ENCODE results near the gene NOS3. TPM values are rescaled to one million over a fixed set of nuclear protein-coding genes. Genes with fewer than 3 reads are reported as not detected.

NOS3 gene
- total RNA-seq, 2 donors from 2014 or later = 4.0 to 4.2 TPM

DNA sequence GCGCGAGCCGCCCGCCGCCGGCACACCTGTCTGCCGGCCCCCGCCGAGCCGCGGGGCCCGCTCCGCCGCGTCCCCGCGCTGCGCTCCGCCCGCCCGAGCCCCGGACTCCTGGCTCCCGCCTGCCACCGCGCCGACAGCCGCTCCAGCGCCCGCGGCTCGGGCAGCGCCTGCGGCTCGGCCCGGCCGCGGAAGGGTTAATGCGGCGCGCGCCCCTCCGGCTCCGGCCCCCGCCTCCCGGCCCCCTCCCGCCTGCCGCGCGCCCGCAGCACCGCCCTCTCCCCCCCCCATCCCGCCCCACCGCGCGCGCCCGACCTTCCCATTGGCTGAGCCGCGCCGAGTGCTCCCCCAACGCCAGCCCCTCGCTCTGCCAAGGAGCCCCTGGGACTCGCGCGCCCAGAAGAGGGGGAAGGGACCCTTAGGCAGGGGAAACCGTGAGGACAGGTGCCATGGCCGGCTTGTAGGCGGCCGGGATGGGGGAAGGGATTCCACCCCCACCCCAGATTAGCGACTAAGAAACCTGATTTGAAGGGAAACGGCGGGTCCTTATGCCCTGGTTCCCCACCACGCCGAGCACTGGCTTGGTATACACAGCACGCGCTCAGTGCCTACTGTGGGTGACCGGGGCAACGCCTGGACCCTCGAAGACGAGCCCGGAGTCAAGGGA is 12.6 kb upstream of the NOS3 start, which contains the start of gene KCNH2:
TSS of gene KCNH2 (minus strand) at position 196 of the 664 bp plus-strand sequence. CDS start 408 bp downstream, outside the sequence.
- Histone ChIP-seq H3K4me3 (peak within 1 kb of the TSS; percentile 19), H3K27me3 (peaks cover 21% of the 10 kb centered on the region), H3K27ac (no peak within 1 kb of the TSS), H3K9me3 (no peaks in the 10 kb centered on the region), H3K9ac (ENCODE audit: low read depth in 2 of 2, low read length in 2 of 2) (peak within 1 kb of the TSS in 1 of 2 donors; percentile 60), H3K4me1 (no peaks in the 10 kb centered on the region), H3K36me3 (no peaks in the 10 kb centered on the region)
- intact Hi-C loops (cut with DNase I) = no loop called here
- DNase-seq = no peak
- TF ChIP-seq, protein P1, sequence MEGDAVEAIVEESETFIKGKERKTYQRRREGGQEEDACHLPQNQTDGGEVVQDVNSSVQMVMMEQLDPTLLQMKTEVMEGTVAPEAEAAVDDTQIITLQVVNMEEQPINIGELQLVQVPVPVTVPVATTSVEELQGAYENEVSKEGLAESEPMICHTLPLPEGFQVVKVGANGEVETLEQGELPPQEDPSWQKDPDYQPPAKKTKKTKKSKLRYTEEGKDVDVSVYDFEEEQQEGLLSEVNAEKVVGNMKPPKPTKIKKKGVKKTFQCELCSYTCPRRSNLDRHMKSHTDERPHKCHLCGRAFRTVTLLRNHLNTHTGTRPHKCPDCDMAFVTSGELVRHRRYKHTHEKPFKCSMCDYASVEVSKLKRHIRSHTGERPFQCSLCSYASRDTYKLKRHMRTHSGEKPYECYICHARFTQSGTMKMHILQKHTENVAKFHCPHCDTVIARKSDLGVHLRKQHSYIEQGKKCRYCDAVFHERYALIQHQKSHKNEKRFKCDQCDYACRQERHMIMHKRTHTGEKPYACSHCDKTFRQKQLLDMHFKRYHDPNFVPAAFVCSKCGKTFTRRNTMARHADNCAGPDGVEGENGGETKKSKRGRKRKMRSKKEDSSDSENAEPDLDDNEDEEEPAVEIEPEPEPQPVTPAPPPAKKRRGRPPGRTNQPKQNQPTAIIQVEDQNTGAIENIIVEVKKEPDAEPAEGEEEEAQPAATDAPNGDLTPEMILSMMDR (IDR thresholded peaks at IDR 0.05) = no peak

DNA sequence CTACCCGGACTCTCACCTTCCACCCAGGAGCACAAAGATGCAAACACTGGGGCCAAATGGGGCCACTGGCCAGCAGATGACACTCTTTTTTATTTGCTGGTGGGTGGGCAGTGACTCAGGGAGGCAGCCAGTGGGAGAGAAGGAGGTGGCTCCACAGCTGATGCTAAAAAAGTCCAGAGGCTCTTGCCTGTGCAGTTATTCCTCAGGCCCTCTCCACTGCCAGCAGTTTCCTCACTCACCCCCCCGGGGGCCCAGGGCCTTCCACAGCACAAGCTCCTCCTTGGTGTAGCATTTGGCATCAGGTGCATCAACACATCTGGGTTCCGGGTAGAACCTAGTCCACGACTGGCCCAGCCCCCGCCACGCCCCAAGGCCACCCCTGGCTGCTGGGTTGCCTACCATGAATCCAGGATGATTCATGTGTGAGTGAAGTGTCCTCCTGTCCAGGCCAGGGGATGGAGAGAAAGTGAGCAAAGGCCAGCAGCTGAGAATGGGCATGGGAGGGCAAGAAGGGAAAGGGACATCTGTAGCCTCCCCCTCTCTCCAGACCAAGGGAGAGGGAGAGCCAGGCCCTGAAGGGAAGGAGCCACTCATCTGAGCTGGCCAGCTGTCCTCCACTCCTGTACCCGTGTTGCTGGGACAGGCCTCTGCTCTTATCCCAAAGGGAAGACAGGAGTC is 11.0 kb upstream of the NOS3 start:
- Histone ChIP-seq H3K27ac (no peak overlapping the region), H3K36me3 (no peaks in the 10 kb centered on the region), H3K9me3 (no peaks in the 10 kb centered on the region), H3K27me3 (peaks cover 21% of the 10 kb centered on the region), H3K4me3 (no peak overlapping the region), H3K4me1 (no peaks in the 10 kb centered on the region), H3K9ac (ENCODE audit: low read depth in 2 of 2, low read length in 2 of 2) (no peak overlapping the region)
- no peak for DNase-seq
- intact Hi-C loops (cut with DNase I) = loop anchor here (10.0 kb wide), 1 partner anchor 195 kb away; no protein-coding TSS in a partner anchor
- TF ChIP-seq, protein P1 (IDR thresholded peaks at IDR 0.05) = no peak

DNA sequence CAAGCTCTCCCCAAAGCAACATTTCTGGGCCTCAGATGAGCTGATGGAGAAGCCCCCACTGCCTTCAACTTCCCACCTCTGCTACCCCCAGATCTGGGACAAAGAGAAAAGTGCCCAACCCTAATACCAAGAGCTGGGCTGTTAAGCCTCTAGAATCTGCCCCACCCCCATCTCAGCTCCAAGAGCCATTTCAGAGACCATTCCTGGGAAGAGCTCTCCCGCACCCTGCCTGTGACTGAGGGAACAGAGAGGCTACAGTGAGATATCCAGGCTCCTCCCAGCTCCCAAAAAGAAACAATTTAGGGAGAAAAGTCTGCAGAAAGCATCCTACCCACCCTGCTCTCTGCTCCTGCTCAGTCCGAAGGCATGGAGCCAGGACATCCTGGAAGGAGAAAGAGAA is 10.2 kb upstream of the NOS3 start:
- H3K9me3 ChIP-seq = no peaks in the 10 kb centered on the region
- H3K36me3 ChIP-seq = no peaks in the 10 kb centered on the region
- H3K27me3 ChIP-seq = peaks cover 21% of the 10 kb centered on the region
- H3K4me1 ChIP-seq = no peaks in the 10 kb centered on the region
- H3K9ac ChIP-seq (ENCODE audit: low read depth in 2 of 2, low read length in 2 of 2) = no peak overlapping the region
- H3K27ac ChIP-seq = no peak overlapping the region
- no peak overlapping the region for H3K4me3 ChIP-seq
- intact Hi-C loops (cut with DNase I) = loop anchor here (10.0 kb wide), 1 partner anchor 196 kb away; no protein-coding TSS in a partner anchor
- no peak for DNase-seq
- TF ChIP-seq, protein P1 (IDR thresholded peaks at IDR 0.05) = no peak

DNA sequence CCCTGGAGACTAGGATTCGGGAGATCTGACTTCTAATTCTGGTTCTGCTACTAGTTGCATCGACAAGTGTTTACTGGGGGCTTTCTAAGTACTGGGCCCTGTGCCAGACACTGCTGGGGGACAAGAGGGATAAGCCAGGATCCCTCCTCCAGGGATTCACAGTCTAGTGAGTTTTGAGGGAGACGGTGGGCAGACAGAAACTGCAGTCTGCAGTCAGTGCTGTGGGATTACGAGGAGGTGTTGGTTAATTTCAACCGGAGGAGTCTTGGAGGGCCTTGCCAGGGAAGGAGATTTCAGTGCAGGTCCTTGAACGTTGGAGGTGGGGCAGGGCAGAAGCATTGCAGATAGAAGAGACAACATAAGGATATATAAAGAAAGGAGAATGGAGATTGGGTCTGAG is 9.2 kb upstream of the NOS3 start:
- Histone ChIP-seq H3K4me3 (no peak overlapping the region), H3K9ac (ENCODE audit: low read depth in 2 of 2, low read length in 2 of 2) (no peak overlapping the region), H3K27me3 (peaks cover 21% of the 10 kb centered on the region), H3K9me3 (no peaks in the 10 kb centered on the region), H3K4me1 (no peaks in the 10 kb centered on the region), H3K36me3 (no peaks in the 10 kb centered on the region), H3K27ac (no peak overlapping the region)
- DNase-seq = no peak
- intact Hi-C loops (cut with DNase I) = loop anchor here (10.0 kb wide), 1 partner anchor 197 kb away; no protein-coding TSS in a partner anchor
- TF ChIP-seq, protein P1 (IDR thresholded peaks at IDR 0.05) = no peak

DNA sequence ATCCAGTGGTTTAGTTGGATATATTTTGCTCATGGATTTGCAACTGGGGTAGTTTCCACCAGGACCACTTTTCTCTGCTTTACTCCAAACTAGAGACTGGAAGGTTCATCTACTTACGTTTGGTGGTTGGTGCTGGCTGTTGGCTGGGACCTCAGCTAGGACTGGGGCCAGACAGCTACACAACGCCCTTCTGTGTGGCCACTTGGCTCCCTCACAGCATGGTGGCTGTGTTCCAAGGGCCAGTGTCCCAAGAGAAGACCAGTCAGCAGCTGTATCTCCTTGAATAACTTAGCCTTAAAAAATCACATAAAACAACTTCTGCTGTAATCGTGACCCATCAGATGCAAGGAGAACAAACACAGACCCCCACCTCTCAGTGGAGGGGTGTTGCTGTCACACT is 8.5 kb upstream of the NOS3 start:
- Histone ChIP-seq H3K27ac (no peak overlapping the region), H3K4me1 (no peaks in the 10 kb centered on the region), H3K27me3 (peaks cover 15% of the 10 kb centered on the region), H3K4me3 (no peak overlapping the region), H3K9me3 (no peaks in the 10 kb centered on the region), H3K9ac (ENCODE audit: low read depth in 2 of 2, low read length in 2 of 2) (no peak overlapping the region), H3K36me3 (no peaks in the 10 kb centered on the region)
- intact Hi-C loops (cut with DNase I) = loop anchor here (10.0 kb wide), 1 partner anchor 198 kb away; no protein-coding TSS in a partner anchor
- TF ChIP-seq, protein P1 (IDR thresholded peaks at IDR 0.05) = no peak
- DNase-seq = no peak

Measured in colonic mucosa (tissue), 4 donors.